GM19324 (cell line): ENCODE results near the gene KIAA0513.
"Not testable (repeated sequence)": the region's sequence is repeated elsewhere in the genome, so short reads cannot be mapped to it uniquely, and the experiment has no call there.

Source experiments
- ATAC-seq: cut with Tn5 transposase; IDR thresholded peaks from one replicate; pipeline ENCODE4 v1.9.1; 2021; ENCODE audit warnings: mild to moderate bottlenecking, moderate library complexity; ENCODE audit not compliant: unreplicated experiment, low FRiP score

Gene KIAA0513

GRCh38 chr16:85046931-85047866 lies 19.6 kb downstream of the KIAA0513 start:
- no peak for ATAC-seq

GRCh38 chr16:85047867-85048455 lies 20.4 kb downstream of the KIAA0513 start:
- no peak for ATAC-seq

GRCh38 chr16:85048921-85049562 lies 21.4 kb downstream of the KIAA0513 start:
- ATAC-seq, result no peak

GRCh38 chr16:85049706-85050305 lies 22.2 kb downstream of the KIAA0513 start:
- no peak for ATAC-seq

GRCh38 chr16:85051067-85051581 lies 23.5 kb downstream of the KIAA0513 start:
- no peak for ATAC-seq

- ATAC-seq, result no peak
Measured at GRCh38 chr16:85051683-85052082, 24.1 kb downstream of the KIAA0513 start.

GRCh38 chr16:85052536-85052935 lies 24.9 kb downstream of the KIAA0513 start:
- no peak for ATAC-seq

GRCh38 chr16:85054321-85054720 lies 26.7 kb downstream of the KIAA0513 start:
- not testable (repeated sequence) for ATAC-seq

GRCh38 chr16:85054948-85055492 lies 27.4 kb downstream of the KIAA0513 start:
- ATAC-seq, result no peak

- no peak for ATAC-seq
Measured at GRCh38 chr16:85055493-85056210, 28.1 kb downstream of the KIAA0513 start.

- ATAC-seq, result no peak
Measured at GRCh38 chr16:85056211-85056748, 28.7 kb downstream of the KIAA0513 start.

- ATAC-seq, result no peak
Measured at GRCh38 chr16:85057212-85057889, 29.8 kb downstream of the KIAA0513 start.

GRCh38 chr16:85057948-85058347 lies 30.4 kb downstream of the KIAA0513 start:
- no peak for ATAC-seq

GRCh38 chr16:85058909-85059308 lies 31.3 kb downstream of the KIAA0513 start:
- no peak for ATAC-seq

- no peak for ATAC-seq
Measured at GRCh38 chr16:85061566-85061965, 34.0 kb downstream of the KIAA0513 start.

- no peak for ATAC-seq
Measured at GRCh38 chr16:85062323-85062722, 34.7 kb downstream of the KIAA0513 start.

GRCh38 chr16:85062845-85063244 lies 35.2 kb downstream of the KIAA0513 start:
- no peak for ATAC-seq

- ATAC-seq, result no peak
Measured at GRCh38 chr16:85064186-85064585, 36.6 kb downstream of the KIAA0513 start.

- no peak for ATAC-seq
Measured at GRCh38 chr16:85065099-85065498, 37.5 kb downstream of the KIAA0513 start.
